ENCODE results near the gene RPS15. TPM values are rescaled to one million over a fixed set of nuclear protein-coding genes. Genes with fewer than 3 reads are reported as not detected.

The RPS15 gene
- total RNA-seq = 1,000 to 10,000 TPM; 1,627 to 1,683 TPM

DNA sequence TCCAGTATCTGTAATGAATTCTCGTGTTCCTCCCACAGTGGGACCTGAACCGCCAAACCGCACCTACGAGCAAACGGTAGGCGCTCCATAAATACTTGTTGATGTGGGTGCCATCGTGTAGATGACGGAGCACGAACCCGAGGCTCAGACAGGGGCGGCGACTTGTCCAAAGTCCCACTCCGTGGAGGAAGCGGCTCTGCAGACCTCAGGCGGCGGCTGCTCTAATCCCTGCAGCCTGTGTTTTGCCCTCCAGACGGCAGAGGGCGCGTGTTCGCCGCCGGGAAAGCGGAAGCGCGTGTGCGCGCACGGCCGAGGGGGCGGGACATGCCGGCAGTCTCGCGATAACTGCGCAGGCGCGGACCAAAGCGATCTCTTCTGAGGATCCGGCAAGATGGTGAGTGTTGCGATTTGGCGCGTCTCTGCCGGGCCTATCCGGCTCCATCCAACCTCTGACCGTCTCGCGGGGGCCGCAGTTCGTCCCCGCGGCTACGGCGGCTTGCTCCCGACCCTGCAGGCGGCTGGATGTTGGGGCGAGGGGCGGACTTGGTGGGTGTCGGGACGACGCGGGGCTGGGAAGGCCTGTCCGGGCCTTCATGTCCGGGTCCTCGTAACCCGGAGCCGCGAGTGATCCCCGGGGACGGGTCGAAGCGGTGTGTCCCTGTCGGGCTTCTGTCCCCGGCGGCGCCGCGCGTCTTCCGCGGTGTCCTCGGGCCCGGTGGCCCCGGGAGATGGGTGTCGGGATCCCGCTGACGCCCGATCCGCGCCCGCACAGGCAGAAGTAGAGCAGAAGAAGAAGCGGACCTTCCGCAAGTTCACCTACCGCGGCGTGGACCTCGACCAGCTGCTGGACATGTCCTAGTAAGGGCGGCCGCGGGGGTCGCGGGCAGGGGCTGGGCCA, at the start of gene RPS15:
TSS of gene RPS15 (plus strand) at position 362 of the 898 bp plus-strand sequence. CDS start at position 392, 30 bp downstream.

DNA sequence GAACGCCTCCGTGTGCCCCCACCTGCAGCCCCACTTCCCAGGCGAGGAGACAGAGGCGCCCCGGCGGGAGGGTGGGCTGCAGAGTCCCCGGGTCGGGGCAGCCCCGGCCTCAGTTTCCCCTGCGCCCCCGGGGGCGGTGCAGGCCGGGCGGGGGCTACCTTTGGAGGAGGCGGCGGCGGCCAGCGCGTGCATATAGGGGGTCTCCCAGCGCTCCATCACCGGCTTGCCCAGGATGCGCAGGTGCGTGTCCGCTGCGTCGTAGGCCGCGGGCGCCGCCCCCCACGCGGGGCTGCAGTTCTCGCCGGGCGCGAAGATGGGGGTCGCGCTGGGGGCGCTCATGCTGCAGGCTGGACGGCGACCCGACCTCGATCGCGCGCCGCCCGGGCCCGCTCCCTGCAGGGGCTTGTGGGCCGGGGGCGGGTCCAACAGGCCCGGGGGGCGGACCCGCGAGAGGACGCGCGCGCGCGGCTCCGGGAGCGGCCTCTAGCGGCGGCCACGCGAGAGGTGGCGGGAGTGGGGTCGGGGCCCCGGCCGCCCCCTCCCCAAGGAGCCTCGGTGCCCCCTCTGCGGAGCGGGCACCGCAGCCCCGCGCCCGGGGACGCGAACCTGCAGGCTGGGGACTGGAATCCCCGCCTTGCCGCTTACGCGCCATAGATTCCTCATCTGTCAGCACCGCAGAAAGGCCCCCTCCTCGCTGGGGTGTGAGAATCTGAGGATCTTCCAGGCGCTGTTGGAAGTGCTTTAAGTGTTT, 36.9 kb upstream of the RPS15 start, which contains the start of gene GAMT:
TSS of gene GAMT (minus strand) at position 405 of the 751 bp plus-strand sequence. CDS start at position 339, 66 bp downstream.

DNA sequence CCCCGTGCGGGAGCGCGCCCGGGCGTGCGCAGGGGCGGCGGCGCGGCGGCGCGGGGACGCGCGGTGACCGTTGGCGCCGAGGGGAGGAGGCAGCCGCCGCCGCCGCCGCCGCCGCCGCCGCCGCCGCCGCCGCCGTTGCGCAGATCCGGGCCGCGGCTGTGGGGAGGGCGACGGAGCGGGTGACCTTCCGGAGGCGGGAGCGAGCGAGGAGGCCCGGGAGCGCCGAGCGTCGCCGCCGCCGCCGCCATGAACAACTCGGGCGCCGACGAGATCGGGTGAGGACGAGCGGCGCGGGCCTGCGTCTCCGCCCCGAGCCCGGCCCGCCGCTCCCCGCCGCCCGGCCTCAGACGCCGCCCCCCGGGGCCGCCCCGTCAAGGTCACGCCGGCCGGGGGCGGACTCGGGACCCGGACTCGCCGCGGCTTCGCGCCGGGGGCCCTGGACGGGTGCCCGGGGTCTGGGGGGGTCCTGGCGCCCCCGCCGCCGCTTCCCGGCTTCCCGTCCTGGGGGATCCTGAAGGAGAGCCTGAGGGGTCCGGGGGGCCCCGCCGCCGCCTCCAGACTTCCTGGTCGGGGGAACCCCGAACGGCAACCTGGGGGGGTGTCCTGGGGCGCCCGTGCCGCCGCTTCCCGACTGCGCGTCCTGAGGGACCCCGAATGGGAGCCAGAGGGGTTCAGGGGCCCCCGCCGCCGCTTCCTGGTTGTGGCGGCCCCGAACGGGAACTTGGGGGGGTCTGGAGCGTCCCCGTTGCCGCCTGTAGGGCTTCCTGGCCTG, 30.5 kb upstream of the RPS15 start, which contains the start of gene DAZAP1:
TSS of gene DAZAP1 (plus strand) at position 59 of the 772 bp plus-strand sequence. CDS start at position 247, 188 bp downstream.

DNA sequence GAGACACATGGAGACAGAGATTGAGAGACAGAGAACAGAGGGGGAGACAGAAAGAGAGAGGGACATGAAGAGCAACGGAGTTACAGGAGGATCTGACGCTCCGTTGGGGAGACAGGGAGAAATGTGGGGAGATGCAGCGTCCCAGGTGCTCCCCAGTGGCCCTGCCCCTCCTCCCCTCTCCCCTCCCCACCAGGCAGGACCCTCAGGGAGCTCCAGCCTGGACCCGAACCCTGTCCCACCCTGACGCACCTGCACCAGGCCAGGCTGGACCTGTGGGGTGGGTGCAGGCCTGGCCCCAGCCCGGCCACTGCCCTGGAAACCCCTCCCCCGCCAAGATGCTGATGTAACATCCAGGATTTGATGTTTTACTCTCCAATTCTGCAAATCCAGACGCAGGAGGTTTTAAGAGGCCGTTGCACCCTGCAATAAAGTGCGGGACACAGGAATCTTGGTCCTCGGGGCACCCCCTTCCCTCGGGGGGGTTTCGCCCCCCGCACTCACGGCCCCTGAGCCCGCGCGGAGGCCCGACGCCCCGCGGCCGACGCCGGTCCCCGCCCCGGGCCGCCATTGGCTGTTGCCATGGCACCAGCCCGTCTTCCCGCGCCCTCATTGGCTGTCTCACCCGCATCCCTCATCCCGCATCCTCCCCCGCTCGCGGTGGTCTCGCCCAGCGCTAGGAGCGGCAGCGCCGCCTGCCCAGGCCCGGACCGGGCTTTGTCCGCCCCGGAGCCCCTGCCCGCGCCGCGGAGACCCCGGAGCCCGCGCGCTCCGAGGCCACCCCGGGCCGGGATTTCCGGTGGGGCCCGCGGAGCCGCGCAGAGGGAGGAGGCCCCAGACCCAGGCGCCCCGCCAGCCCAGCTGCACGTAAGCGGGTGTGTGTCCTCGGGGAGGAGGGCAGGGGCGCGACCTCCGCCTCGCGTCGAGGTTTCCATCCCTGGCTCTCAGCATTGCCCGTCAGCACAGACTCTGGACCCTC, 11.6 kb downstream of the RPS15 start, which contains the start of gene APC2:
TSS of gene APC2 (plus strand) at position 655 of the 976 bp plus-strand sequence. CDS start 2,881 bp downstream, outside the sequence.

DNA sequence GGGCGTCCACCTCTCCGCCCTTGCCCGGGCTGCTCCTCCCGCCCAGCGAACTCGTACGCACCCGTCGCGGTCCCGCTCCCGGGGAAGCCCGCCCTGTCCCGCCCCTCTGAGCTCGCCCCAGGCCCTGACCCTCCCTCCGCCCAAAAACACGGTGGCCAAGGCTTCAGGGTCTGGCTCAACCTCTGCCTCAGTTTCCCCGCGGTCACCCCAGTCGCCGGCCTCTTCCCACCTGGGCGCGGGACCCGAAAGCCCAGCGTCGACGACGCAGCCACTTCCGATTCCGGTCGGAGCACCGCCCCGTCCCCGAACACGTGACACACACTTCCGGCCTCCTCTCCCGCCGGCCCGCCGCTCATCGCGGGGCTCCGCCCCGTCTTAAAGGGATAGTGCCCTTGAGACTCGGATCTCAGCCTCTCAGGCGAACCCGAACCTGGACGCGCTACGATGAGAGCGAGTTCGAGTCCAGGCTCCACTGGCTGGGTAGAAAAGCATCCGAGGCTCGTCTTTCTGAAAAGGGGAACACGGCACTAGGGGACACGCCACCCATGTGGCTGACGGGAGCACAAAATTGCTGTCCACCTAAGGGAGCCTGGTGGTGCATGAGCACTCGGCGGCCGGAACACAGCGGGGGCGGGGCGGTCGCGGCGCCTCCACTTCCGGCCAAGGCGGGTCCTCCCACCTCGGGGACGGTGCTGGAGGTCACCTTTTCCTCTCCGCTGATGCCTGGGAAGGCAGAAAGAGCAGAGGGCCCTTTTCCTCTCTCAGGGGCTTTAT, 40.9 kb downstream of the RPS15 start, which contains the start of gene C19orf25:
TSS of gene C19orf25 (minus strand) at position 282 of the 774 bp plus-strand sequence. CDS start 312 bp downstream, outside the sequence.

Other genes starting within 250 kb of the RPS15 start
- gene STK11, start 232.6 kb upstream of the RPS15 start, total RNA-seq = 10 to 100 TPM; 73.7 to 77.1 TPM
- under 1 TPM; 0.08 to 0.10 TPM for gene CBARP, start 200.4 kb upstream of the RPS15 start, total RNA-seq
- 100 to 1,000 TPM; 156 TPM for gene ATP5F1D, start 196.6 kb upstream of the RPS15 start, total RNA-seq
- 10 to 100 TPM; 60.2 to 62.3 TPM for gene MIDN, start 189.8 kb upstream of the RPS15 start, total RNA-seq
- 100 to 1,000 TPM; 220 to 233 TPM for gene CIRBP, start 169.1 kb upstream of the RPS15 start, total RNA-seq
- 10 to 100 TPM; 50.5 to 51.2 TPM for gene FAM174C, start 162.9 kb upstream of the RPS15 start, total RNA-seq
- gene EFNA2, start 152.5 kb upstream of the RPS15 start, total RNA-seq = not detected
- gene NDUFS7, start 54.5 kb upstream of the RPS15 start, total RNA-seq = 10 to 100 TPM; 88.7 to 89.9 TPM
- 10 to 100 TPM; 19.1 to 20.8 TPM for gene GAMT, start 36.9 kb upstream of the RPS15 start, total RNA-seq
- 100 to 1,000 TPM; 185 to 188 TPM for gene DAZAP1, start 30.8 kb upstream of the RPS15 start, total RNA-seq
- under 1 TPM in 1 of 2 experiments, not detected in 1; 0.15 TPM for gene APC2, start 11.7 kb downstream of the RPS15 start, total RNA-seq
- gene C19orf25, start 40.8 kb downstream of the RPS15 start, total RNA-seq = 10 to 100 TPM; 33.2 to 35.7 TPM
- gene PCSK4, start 52.0 kb downstream of the RPS15 start, total RNA-seq = 1 to 10 TPM; 2.9 to 4.5 TPM
- gene REEP6, start 52.8 kb downstream of the RPS15 start, total RNA-seq = 1 to 10 TPM; 1.5 to 1.6 TPM
- 1 to 10 TPM; 5.0 to 8.1 TPM for gene ADAMTSL5, start 74.6 kb downstream of the RPS15 start, total RNA-seq
- gene PLK5, start 85.7 kb downstream of the RPS15 start, total RNA-seq = not detected
- gene MEX3D, start 129.9 kb downstream of the RPS15 start, total RNA-seq = 10 to 100 TPM in 1 of 2 experiments, 1 to 10 TPM in 1; 9.6 to 10.0 TPM
- 10 to 100 TPM; 74.6 to 76.7 TPM for gene MBD3, start 154.5 kb downstream of the RPS15 start, total RNA-seq
- 100 to 1,000 TPM; 151 to 175 TPM for gene UQCR11, start 167.1 kb downstream of the RPS15 start, total RNA-seq
- 10 to 100 TPM; 82.3 to 89.9 TPM for gene TCF3, start 214.2 kb downstream of the RPS15 start, total RNA-seq

Data from activated naive CD4-positive, alpha-beta T cell treated with anti-CD3 and anti-CD28 coated beads, Interleukin-2, amount 10 ng/mL, durations not matched to agents 5 hours and 36 hours (primary cell).